ENCODE data around the gene VHLL. TPM values are rescaled to one million over a fixed set of nuclear protein-coding genes. Genes with fewer than 3 reads are reported as not detected.

Gene VHLL
- total and polyA plus RNA-seq, 2 of the 13 experiments (the other 11 are each of a cell fraction or from before 2014, with no cell fraction given), result 0.24 TPM; not detected in 1

- TF ChIP-seq, protein P1, sequence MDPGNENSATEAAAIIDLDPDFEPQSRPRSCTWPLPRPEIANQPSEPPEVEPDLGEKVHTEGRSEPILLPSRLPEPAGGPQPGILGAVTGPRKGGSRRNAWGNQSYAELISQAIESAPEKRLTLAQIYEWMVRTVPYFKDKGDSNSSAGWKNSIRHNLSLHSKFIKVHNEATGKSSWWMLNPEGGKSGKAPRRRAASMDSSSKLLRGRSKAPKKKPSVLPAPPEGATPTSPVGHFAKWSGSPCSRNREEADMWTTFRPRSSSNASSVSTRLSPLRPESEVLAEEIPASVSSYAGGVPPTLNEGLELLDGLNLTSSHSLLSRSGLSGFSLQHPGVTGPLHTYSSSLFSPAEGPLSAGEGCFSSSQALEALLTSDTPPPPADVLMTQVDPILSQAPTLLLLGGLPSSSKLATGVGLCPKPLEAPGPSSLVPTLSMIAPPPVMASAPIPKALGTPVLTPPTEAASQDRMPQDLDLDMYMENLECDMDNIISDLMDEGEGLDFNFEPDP (CRISPR knock-in tag; conservative IDR thresholded peaks at IDR 0.05), result no peak
- TF ChIP-seq ATRX (CRISPR knock-in tag; IDR thresholded peaks at IDR 0.05; ENCODE audit: borderline replicate concordance), result no peak
- TF ChIP-seq IRF9 (CRISPR knock-in tag; IDR thresholded peaks at IDR 0.05; ENCODE audit: borderline replicate concordance), result peak; percentile 92
- TF ChIP-seq ZNF501 (CRISPR knock-in tag; IDR thresholded peaks at IDR 0.05), result peak; percentile 76
- no peak for TF ChIP-seq STAG1 (CRISPR knock-in tag; IDR thresholded peaks at IDR 0.05)
- no peak for TF ChIP-seq JUND (CRISPR knock-in tag; IDR thresholded peaks at IDR 0.05)
- no peak for TF ChIP-seq NFE2L2 (IDR thresholded peaks at IDR 0.05; ENCODE audit: low read length)
- TF ChIP-seq TARDBP (CRISPR knock-in tag; IDR thresholded peaks at IDR 0.05), result peak; percentile 65; the same call in 1 of the 2 replicates
- TF ChIP-seq MAZ (IDR thresholded peaks at IDR 0.05; ENCODE audit: borderline replicate concordance, low read depth, low read length), result no peak
- TF ChIP-seq MAZ (CRISPR knock-in tag; IDR thresholded peaks at IDR 0.05; ENCODE audit: low read depth), result peak; percentile 32; the same call in 1 of the 2 replicates
- TF ChIP-seq GATAD1 (CRISPR knock-in tag; IDR thresholded peaks at IDR 0.05), result peak; percentile 77
- no peak; the same call in 1 of the 2 replicates for TF ChIP-seq FOXA3 (CRISPR knock-in tag; IDR thresholded peaks at IDR 0.05)
- peak; percentile 22; the same call in 1 of the 2 replicates for TF ChIP-seq ZNF792 (CRISPR knock-in tag; IDR thresholded peaks at IDR 0.05)
- TF ChIP-seq ZNF264 (CRISPR knock-in tag; IDR thresholded peaks at IDR 0.05), result no peak
- TF ChIP-seq AHR (CRISPR knock-in tag; IDR thresholded peaks at IDR 0.05), result 0 out of 2 replicates have a peak, but pooled peaks have one; percentile 45
- TF ChIP-seq, protein P2, sequence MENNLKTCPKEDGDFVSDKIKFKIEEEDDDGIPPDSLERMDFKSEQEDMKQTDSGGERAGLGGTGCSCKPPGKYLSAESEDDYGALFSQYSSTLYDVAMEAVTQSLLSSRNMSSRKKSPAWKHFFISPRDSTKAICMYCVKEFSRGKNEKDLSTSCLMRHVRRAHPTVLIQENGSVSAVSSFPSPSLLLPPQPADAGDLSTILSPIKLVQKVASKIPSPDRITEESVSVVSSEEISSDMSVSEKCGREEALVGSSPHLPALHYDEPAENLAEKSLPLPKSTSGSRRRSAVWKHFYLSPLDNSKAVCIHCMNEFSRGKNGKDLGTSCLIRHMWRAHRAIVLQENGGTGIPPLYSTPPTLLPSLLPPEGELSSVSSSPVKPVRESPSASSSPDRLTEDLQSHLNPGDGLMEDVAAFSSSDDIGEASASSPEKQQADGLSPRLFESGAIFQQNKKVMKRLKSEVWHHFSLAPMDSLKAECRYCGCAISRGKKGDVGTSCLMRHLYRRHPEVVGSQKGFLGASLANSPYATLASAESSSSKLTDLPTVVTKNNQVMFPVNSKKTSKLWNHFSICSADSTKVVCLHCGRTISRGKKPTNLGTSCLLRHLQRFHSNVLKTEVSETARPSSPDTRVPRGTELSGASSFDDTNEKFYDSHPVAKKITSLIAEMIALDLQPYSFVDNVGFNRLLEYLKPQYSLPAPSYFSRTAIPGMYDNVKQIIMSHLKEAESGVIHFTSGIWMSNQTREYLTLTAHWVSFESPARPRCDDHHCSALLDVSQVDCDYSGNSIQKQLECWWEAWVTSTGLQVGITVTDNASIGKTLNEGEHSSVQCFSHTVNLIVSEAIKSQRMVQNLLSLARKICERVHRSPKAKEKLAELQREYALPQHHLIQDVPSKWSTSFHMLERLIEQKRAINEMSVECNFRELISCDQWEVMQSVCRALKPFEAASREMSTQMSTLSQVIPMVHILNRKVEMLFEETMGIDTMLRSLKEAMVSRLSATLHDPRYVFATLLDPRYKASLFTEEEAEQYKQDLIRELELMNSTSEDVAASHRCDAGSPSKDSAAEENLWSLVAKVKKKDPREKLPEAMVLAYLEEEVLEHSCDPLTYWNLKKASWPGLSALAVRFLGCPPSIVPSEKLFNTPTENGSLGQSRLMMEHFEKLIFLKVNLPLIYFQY (CRISPR knock-in tag; IDR thresholded peaks at IDR 0.05; ENCODE audit: borderline replicate concordance), result peak; percentile 76
- no peak for TF ChIP-seq ZNF609 (CRISPR knock-in tag; IDR thresholded peaks at IDR 0.05; ENCODE audit: borderline replicate concordance)
- TF ChIP-seq CEBPB (IDR thresholded peaks at IDR 0.05; ENCODE audit: borderline replicate concordance, low read depth, low read length), result peak; percentile 35; the same call in 1 of the 2 replicates
Observed at GRCh38 chr1:156338180-156338976, 39.3 kb upstream of the VHLL start, which contains the start of the genes CCT3 and TSACC (continued).
